GM21528 (cell line): ENCODE data around the gene BARD1.

ENCODE experiments used
- ATAC-seq: cut with Tn5 transposase; IDR thresholded peaks from one replicate; pipeline ENCODE4 v1.9.1; 2021; ENCODE audit warnings: mild to moderate bottlenecking, moderate library complexity; ENCODE audit not compliant: unreplicated experiment, low FRiP score

BARD1 gene

GRCh38 chr2:214679736-214680135 lies 129.7 kb downstream of the BARD1 start:
- peak; percentile 45 for ATAC-seq

GRCh38 chr2:214676421-214677089 lies 132.9 kb downstream of the BARD1 start:
- no peak for ATAC-seq
